ENCODE results near the gene BABAM2.

DNA sequence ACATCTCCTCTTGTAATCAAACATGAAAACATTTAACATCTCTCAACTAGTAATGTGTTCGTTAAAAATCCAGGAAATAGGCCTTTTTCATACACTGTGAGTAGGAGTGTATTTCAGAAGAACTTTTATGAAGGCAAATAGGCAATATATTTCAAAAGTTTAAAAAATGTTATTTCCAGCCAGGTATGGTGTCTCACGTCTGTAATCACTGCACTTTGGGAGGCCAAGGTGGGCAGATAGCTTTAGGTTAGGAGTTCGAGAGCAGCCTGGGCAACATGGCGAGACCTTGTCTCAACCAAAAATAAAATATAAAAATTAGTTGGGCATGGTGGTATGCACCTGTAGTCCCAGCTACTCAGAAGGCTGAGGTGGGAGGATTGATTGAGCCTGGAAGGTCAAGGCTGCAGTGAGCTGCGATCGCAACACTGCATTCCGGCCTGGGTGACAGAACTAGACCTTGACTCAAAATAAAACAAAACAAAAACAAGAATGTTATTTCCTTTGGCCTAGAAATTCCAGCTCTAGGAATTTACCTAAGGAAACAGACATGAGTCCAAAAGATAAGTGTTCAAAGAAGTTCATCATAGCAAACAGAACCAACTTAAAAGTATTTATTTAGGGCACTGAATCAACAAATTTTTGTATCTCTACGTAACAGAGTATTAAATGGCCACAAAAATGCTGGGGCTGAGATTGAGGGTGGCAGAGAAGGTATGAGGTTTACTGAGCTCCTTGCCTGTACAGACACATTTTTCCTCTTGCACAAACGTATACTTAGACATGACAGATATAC lies 15.2 kb upstream of the BABAM2 start:
- TF ChIP-seq SP1 (IDR thresholded peaks at IDR 0.05) (no peak), LEF1 (IDR thresholded peaks at IDR 0.05; ENCODE audit: borderline replicate concordance) (no peak), ARNT (IDR thresholded peaks at IDR 0.05) (no peak), BHLHE40 (IDR thresholded peaks at IDR 0.05; ENCODE audit: borderline replicate concordance) (no peak), ZNF384 (IDR thresholded peaks at IDR 0.05) (no peak), ELF4 (IDR thresholded peaks at IDR 0.05) (no peak), FOXM1 (IDR thresholded peaks at IDR 0.05; ENCODE audit: borderline replicate concordance) (no peak), FOXK2 (IDR thresholded peaks at IDR 0.05) (no peak), TARDBP (IDR thresholded peaks at IDR 0.05) (no peak), FOXA1 (IDR thresholded peaks at IDR 0.05) (no peak), SUZ12 (IDR thresholded peaks at IDR 0.05) (no peak)

Measured in HEK293T (cell line).